Naive B cell (primary cell): Measurements from ENCODE around the gene RHOBTB1. TPM values are rescaled to one million over a fixed set of nuclear protein-coding genes. Genes with fewer than 3 reads are reported as not detected.

Experiments used
- ATAC-seq, 2 donors: fragments of 150-1000 bp; cut with Tn5 transposase; 2 replicates each; pipeline ENCODE4 v1.10.0; 2021; ENCODE audit warnings: low read depth in 2 of 2, mild to moderate bottlenecking in 2 of 2, moderate library complexity in 2 of 2
- DNase-seq: peaks from one replicate; pipeline ENCODE4 v3.0.0; 2022
- H3K27ac Mint-ChIP-seq, 6 donors: one replicate each; pipeline ENCODE4 v1.8.0; 2020 to 2022; ENCODE audit warnings: mild to moderate bottlenecking in 6 of 6, mixed read lengths in 6 of 6, moderate library complexity in 5 of 6, inconsistent platforms in 2 of 6
- H3K27me3 Mint-ChIP-seq, 3 donors: one replicate each; pipeline ENCODE4 v1.8.0; 2021 to 2022; ENCODE audit warnings: mixed read lengths in 3 of 3, mild to moderate bottlenecking in 1 of 3
- H3K36me3 Mint-ChIP-seq, 2 donors: one replicate each; pipeline ENCODE4 v1.8.0; 2020 to 2022; ENCODE audit warnings: mixed read lengths in 2 of 2, inconsistent platforms in 1 of 2, mild to moderate bottlenecking in 1 of 2
- H3K4me1 Mint-ChIP-seq, 3 donors: one replicate each; pipeline ENCODE4 v1.8.0; 2020 to 2022; ENCODE audit warnings: mixed read lengths in 3 of 3, inconsistent platforms in 1 of 3, mild to moderate bottlenecking in 1 of 3, moderate library complexity in 1 of 3
- H3K4me3 Mint-ChIP-seq, 8 donors: one replicate each; pipeline ENCODE4 v1.8.0; 2020 to 2022; ENCODE audit warnings: mild to moderate bottlenecking in 8 of 8, mixed read lengths in 8 of 8, moderate library complexity in 8 of 8, inconsistent platforms in 2 of 8
- H3K9me3 Mint-ChIP-seq, 7 donors: one replicate each; pipeline ENCODE4 v1.8.0; 2020 to 2022; ENCODE audit warnings: mixed read lengths in 7 of 7, mild to moderate bottlenecking in 5 of 7, inconsistent platforms in 2 of 7, moderate library complexity in 1 of 7
- polyA plus RNA-seq, 6 donors: library from polyadenylated mRNA; unstranded; fragments of 300-500 nt; fragmentation: Illumina TruSeq; gene quantifications; one replicate each; pipeline ENCODE4 v1.2.3, GENCODE V29; 2021; ENCODE audit warnings: low read depth in 6 of 6

The RHOBTB1 gene
- polyA plus RNA-seq, 6 donors from 2014 or later: 0.21 to 2.2 (median 0.69) TPM; not detected in 1

- peaks cover 2 to 24% (median 10%) of the 10 kb centered on the region in 7 donors for H3K9me3 Mint-ChIP-seq
- H3K27me3 Mint-ChIP-seq: peaks cover 0 to 3% (median 0%) of the 10 kb centered on the region in 3 donors
Measured at GRCh38 chr10:60906411-60906810, 37.6 kb downstream of the RHOBTB1 start.

DNA sequence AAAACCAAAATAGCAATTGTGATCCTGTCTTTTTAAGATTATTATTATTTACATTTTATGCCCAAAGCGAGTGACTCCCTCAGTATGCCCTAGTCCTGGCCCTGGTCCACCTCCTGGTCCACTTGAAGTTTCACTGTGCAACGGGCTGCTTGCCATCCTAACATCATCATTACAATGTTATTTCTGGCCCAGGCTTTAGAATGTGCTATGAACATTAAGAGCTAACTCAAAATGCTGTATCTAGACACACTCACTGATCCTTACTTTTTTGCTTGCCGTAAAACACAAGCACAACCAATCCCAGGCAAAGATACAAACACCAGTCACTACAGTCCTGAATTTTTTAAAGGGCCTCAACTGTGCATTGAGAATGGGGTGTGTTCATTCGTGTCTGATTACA lies 38.4 kb downstream of the RHOBTB1 start:
- H3K36me3 Mint-ChIP-seq: peaks cover 5 to 17% of the 10 kb centered on the region in 2 donors
- DNase-seq (no peak), ATAC-seq (no peak)
- no peaks in the 10 kb centered on the region for H3K27me3 Mint-ChIP-seq
- peaks cover 3 to 14% (median 8%) of the 10 kb centered on the region in 3 donors for H3K4me1 Mint-ChIP-seq
- H3K4me3 Mint-ChIP-seq: no peak overlapping the region
- H3K27ac Mint-ChIP-seq: no peak overlapping the region
- peaks cover 2 to 24% (median 10%) of the 10 kb centered on the region in 7 donors for H3K9me3 Mint-ChIP-seq

More at GRCh38 chr10:60906411-60906810, 37.6 kb downstream of the RHOBTB1 start:
- peak overlapping the region in 1 of 6 donors; percentile 64 for H3K27ac Mint-ChIP-seq
- ATAC-seq: no peak
- no peak overlapping the region for H3K4me3 Mint-ChIP-seq
- DNase-seq: no peak
- peaks cover 5 to 17% of the 10 kb centered on the region in 2 donors for H3K36me3 Mint-ChIP-seq
- H3K4me1 Mint-ChIP-seq: peaks cover 11 to 22% (median 16%) of the 10 kb centered on the region in 3 donors

- H3K9me3 Mint-ChIP-seq: peaks cover 2 to 24% (median 10%) of the 10 kb centered on the region in 7 donors
- H3K4me3 Mint-ChIP-seq: no peak overlapping the region
- no peaks in the 10 kb centered on the region for H3K27me3 Mint-ChIP-seq
- ATAC-seq (no peak), DNase-seq (no peak)
- no peak overlapping the region for H3K27ac Mint-ChIP-seq
- peaks cover 5 to 17% of the 10 kb centered on the region in 2 donors for H3K36me3 Mint-ChIP-seq
- no peaks in the 10 kb centered on the region for H3K4me1 Mint-ChIP-seq
Measured at GRCh38 chr10:60903096-60903495, 40.9 kb downstream of the RHOBTB1 start.

DNA sequence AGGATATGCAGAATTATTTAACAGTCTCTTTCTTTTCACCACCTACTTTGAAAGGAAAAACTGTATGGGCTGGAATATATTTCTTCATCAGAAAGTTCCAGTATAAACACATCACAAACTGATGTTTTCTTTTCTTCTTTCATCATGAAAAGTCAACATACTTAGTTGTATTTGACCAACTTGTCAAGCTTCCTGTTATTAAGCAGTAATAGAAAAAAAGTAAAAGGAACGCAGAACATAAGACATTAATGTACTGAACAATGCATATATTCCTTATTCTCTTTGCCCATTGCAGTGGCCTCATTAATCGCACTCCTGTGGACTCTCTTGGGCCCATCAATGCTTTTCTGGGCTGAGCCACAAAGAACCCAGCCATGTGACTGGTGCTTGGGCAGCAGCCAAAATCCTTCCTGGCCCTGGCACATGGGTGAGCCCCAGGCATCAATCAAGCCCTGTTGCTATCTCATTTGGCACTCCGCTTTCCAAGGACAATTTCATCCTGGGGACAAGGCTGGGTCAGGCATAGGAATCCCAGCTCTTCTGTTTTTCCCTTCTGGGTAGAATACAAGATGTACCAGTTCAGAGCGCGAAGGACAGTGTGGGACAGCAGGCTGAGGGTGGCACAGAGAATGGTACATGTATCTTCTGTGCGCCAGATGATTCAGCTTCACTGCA lies 42.3 kb downstream of the RHOBTB1 start:
- DNase-seq (no peak), ATAC-seq (no peak)
- peaks cover 0 to 12% (median 3%) of the 10 kb centered on the region in 7 donors for H3K9me3 Mint-ChIP-seq
- H3K27me3 Mint-ChIP-seq: no peaks in the 10 kb centered on the region
- no peaks in the 10 kb centered on the region for H3K4me1 Mint-ChIP-seq
- H3K4me3 Mint-ChIP-seq: no peak overlapping the region
- peak overlapping the region in 2 of 6 donors; percentile 23 to 65 for H3K27ac Mint-ChIP-seq
- H3K36me3 Mint-ChIP-seq: peaks cover 0 to 7% of the 10 kb centered on the region in 2 donors

DNA sequence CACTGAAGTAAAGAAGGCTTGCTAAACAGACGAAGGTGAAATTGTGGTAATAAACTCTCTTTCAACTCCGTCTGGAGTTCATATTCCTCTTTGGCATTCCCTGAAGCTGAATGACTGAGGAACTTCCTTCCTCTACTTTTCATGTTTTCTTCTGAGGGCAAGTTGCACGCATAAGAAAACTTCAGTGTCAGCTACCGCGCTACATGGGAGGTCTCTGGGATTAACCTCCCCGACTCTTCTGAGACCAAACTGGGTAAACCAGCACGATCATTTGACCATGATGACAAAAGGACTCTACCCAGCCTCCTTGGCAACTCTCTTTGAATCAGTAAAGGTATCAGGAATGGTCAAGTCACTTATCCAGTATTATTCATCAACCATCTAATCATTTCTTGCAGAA lies 44.7 kb downstream of the RHOBTB1 start:
- ATAC-seq: no peak
- H3K27me3 Mint-ChIP-seq: no peaks in the 10 kb centered on the region
- H3K4me3 Mint-ChIP-seq: no peak overlapping the region
- no peak for DNase-seq
- no peaks in the 10 kb centered on the region for H3K36me3 Mint-ChIP-seq
- H3K9me3 Mint-ChIP-seq: peaks cover 0 to 1% (median 0%) of the 10 kb centered on the region in 7 donors
- no peak overlapping the region for H3K27ac Mint-ChIP-seq
- H3K4me1 Mint-ChIP-seq: no peaks in the 10 kb centered on the region

DNA sequence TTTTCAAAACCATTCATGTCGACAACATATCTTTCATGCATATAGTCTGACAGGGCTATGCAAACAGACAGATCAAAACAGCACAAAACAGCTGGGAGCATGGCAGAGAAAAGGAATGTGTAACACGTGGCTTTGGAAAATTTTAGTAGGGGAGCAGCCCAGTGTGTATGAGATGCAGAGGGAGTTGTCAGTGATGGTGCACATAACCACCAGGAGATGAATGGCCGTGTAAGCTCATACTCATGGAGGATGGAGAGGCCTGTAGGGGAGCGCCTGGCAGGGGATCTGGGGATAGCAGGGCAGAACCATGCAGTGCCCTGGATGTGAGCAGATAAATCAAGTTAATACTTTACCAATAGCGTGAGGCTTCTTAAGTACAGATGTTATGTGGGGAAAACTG lies 45.7 kb downstream of the RHOBTB1 start:
- Mint-ChIP-seq H3K4me1 (no peaks in the 10 kb centered on the region), H3K9me3 (no peaks in the 10 kb centered on the region), H3K4me3 (no peak overlapping the region)

GRCh38 chr10:60896810-60897209 lies 47.2 kb downstream of the RHOBTB1 start:
- Mint-ChIP-seq H3K27me3 (no peaks in the 10 kb centered on the region), H3K36me3 (peaks cover 3 to 4% of the 10 kb centered on the region in 2 donors), H3K9me3 (peaks cover 0 to 2% (median 0%) of the 10 kb centered on the region in 7 donors), H3K27ac (no peak overlapping the region), H3K4me1 (no peaks in the 10 kb centered on the region), H3K4me3 (no peak overlapping the region)
- DNase-seq (no peak), ATAC-seq (no peak)

More for the DNA sequence above, 45.7 kb downstream of the RHOBTB1 start:
- DNase-seq (no peak), ATAC-seq (no peak)
- H3K36me3 Mint-ChIP-seq: no peaks in the 10 kb centered on the region
- H3K27me3 Mint-ChIP-seq: no peaks in the 10 kb centered on the region
- H3K27ac Mint-ChIP-seq: no peak overlapping the region

- Mint-ChIP-seq H3K36me3 (peaks cover 4 to 7% of the 10 kb centered on the region in 2 donors), H3K4me3 (no peak overlapping the region), H3K9me3 (peaks cover 0 to 3% (median 0%) of the 10 kb centered on the region in 7 donors), H3K27ac (no peak overlapping the region), H3K27me3 (no peaks in the 10 kb centered on the region), H3K4me1 (no peaks in the 10 kb centered on the region)
- DNase-seq: no peak
- ATAC-seq: no peak
Measured at GRCh38 chr10:60896033-60896432, 48.0 kb downstream of the RHOBTB1 start.

GRCh38 chr10:60894786-60895185 lies 49.2 kb downstream of the RHOBTB1 start:
- peaks cover 0 to 3% (median 0%) of the 10 kb centered on the region in 7 donors for H3K9me3 Mint-ChIP-seq
- H3K36me3 Mint-ChIP-seq: peaks cover 4 to 7% of the 10 kb centered on the region in 2 donors
- no peak overlapping the region for H3K27ac Mint-ChIP-seq
- H3K4me3 Mint-ChIP-seq: no peak overlapping the region
- no peak for ATAC-seq
- DNase-seq: no peak
- no peaks in the 10 kb centered on the region for H3K4me1 Mint-ChIP-seq
- no peaks in the 10 kb centered on the region for H3K27me3 Mint-ChIP-seq

- peaks cover 4 to 7% of the 10 kb centered on the region in 2 donors for H3K36me3 Mint-ChIP-seq
- no peak for DNase-seq
- no peak overlapping the region for H3K4me3 Mint-ChIP-seq
- no peaks in the 10 kb centered on the region for H3K27me3 Mint-ChIP-seq
- H3K9me3 Mint-ChIP-seq: peaks cover 0 to 3% (median 0%) of the 10 kb centered on the region in 7 donors
- no peaks in the 10 kb centered on the region for H3K4me1 Mint-ChIP-seq
- H3K27ac Mint-ChIP-seq: no peak overlapping the region
- ATAC-seq: no peak
Measured at GRCh38 chr10:60893231-60893630, 50.8 kb downstream of the RHOBTB1 start.

- H3K9me3 Mint-ChIP-seq: peaks cover 0 to 3% (median 0%) of the 10 kb centered on the region in 7 donors
- peaks cover 4 to 9% of the 10 kb centered on the region in 2 donors for H3K36me3 Mint-ChIP-seq
- no peaks in the 10 kb centered on the region for H3K27me3 Mint-ChIP-seq
- H3K4me1 Mint-ChIP-seq: no peaks in the 10 kb centered on the region
- H3K27ac Mint-ChIP-seq: no peak overlapping the region
- H3K4me3 Mint-ChIP-seq: no peak overlapping the region
- ATAC-seq: no peak
- no peak for DNase-seq
Measured at GRCh38 chr10:60892571-60892970, 51.4 kb downstream of the RHOBTB1 start.

DNA sequence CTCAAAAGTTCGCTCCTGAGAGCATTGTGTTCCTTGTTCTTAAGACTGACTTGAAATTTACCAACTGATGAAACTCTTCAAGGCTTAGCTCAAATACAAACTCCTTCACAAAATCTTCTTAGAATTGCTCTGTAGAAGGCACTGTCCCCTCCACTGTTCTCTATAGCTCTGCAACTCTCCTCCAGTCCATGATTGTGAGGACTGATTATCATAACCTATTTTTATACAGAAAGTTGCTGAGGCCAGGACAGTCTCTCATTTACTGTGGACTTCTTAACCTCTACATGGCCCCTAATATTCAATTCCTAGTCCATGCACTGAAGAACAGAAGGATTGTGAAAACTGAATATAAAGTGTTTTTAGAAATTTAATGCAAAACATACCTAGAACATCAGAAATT lies 53.2 kb downstream of the RHOBTB1 start:
- ATAC-seq: no peak
- Mint-ChIP-seq H3K9me3 (peaks cover 0 to 3% (median 0%) of the 10 kb centered on the region in 7 donors), H3K4me1 (no peaks in the 10 kb centered on the region), H3K36me3 (peaks cover 4 to 14% of the 10 kb centered on the region in 2 donors), H3K27me3 (no peaks in the 10 kb centered on the region), H3K27ac (no peak overlapping the region), H3K4me3 (no peak overlapping the region)
- DNase-seq: no peak

DNA sequence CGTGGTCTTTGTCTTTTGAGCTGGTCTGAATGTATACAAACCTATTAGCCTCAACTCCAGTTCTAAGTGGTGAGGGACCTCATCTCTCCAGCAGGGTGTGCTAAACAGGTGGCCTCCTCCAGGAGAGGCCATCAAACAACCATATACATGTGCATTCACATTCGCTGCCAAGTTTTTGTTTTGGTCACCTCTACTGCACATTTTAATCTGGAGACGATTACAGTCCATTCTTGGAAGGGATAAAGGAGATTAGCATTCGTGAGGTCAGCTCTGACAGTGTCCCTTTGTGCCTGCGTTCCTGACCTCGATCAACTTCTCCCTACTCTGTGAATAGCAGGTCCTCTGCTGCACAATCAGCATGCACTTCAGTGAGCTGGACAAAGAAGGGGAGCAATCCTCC lies 60.8 kb downstream of the RHOBTB1 start:
- DNase-seq (no peak), ATAC-seq (peak in 1 of 2 donors; percentile 35)
- no peak overlapping the region for H3K4me3 Mint-ChIP-seq
- H3K36me3 Mint-ChIP-seq: peaks cover 0 to 17% of the 10 kb centered on the region in 2 donors
- no peaks in the 10 kb centered on the region for H3K27me3 Mint-ChIP-seq
- H3K9me3 Mint-ChIP-seq: peaks cover 0 to 16% (median 2%) of the 10 kb centered on the region in 7 donors
- H3K4me1 Mint-ChIP-seq: peaks cover 0 to 7% (median 5%) of the 10 kb centered on the region in 3 donors
- peak overlapping the region in 1 of 6 donors; percentile 42 for H3K27ac Mint-ChIP-seq

DNA sequence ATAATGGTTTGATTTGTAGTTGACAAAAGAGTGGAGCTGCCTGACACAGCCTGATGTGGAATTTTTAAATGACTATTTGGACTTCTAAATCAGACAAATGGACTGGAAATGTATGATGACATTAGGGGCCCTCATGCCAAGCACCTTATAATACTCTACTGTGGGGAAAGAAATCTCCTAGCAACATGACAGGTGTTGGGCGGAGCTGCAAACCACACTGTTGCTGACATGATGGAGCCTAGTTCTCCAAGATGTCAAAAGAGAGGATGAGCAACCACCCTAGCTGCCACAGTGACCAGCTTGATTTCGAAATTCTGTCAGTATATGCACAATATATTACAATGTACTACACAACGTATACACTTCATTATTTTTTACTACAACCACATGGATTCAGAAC lies 65.8 kb downstream of the RHOBTB1 start:
- Mint-ChIP-seq H3K9me3 (peaks cover 0 to 16% (median 0%) of the 10 kb centered on the region in 7 donors), H3K36me3 (peaks cover 0 to 9% of the 10 kb centered on the region in 2 donors), H3K27me3 (no peaks in the 10 kb centered on the region), H3K27ac (no peak overlapping the region), H3K4me1 (peaks cover 0 to 7% (median 5%) of the 10 kb centered on the region in 3 donors), H3K4me3 (no peak overlapping the region)
- ATAC-seq (no peak), DNase-seq (no peak)
